Keratinocyte (primary cell): ENCODE results near the gene BUD31. TPM values are rescaled to one million over a fixed set of nuclear protein-coding genes. Genes with fewer than 3 reads are reported as not detected.
A peak's percentile ranks its signal among the peaks of the same experiment; 100 is the strongest.

ENCODE experiments used
- DNase-seq: peaks from one replicate; pipeline ENCODE4 v3.0.0-alpha.2; 2011; ENCODE audit warnings: low read depth, missing footprints, low spot score
- FAIRE-seq: peaks from 2 replicates; lab custom pipeline; 2011; peaks lifted over from hg19 to GRCh38; lab: Jason Lieb, UNC
- H2AFZ ChIP-seq: 2 replicates; pipeline ENCODE4 v1.6.0; 2012; ENCODE audit warnings: low read length, control low read depth, inconsistent platforms; ENCODE audit not compliant: control insufficient read depth
- H3K27ac ChIP-seq: 2 replicates; pipeline ENCODE4 v1.5.1; 2011; ENCODE audit warnings: low read length; ENCODE audit not compliant: control insufficient read depth, insufficient read depth
- H3K27me3 ChIP-seq: 3 replicates; pipeline ENCODE4 v1.6.0; 2011; ENCODE audit warnings: low read length; ENCODE audit not compliant: control insufficient read depth, insufficient read depth; ENCODE audit errors: extremely low read depth
- H3K36me3 ChIP-seq, 2 experiments: 2 replicates in 1 of 2; 3 replicates in 1 of 2; pipeline ENCODE4 v1.5.1; 2011; ENCODE audit warnings: low read length in 2 of 2, mild to moderate bottlenecking in 1 of 2; ENCODE audit not compliant: control insufficient read depth in 2 of 2, insufficient read depth in 2 of 2; ENCODE audit errors: extremely low read depth in 1 of 2
- H3K4me1 ChIP-seq: 3 replicates; pipeline ENCODE4 v1.5.1; 2011; ENCODE audit warnings: low read length; ENCODE audit not compliant: control insufficient read depth, insufficient read depth; ENCODE audit errors: extremely low read depth
- H3K4me2 ChIP-seq: 3 replicates; pipeline ENCODE4 v1.6.0; 2011; ENCODE audit warnings: low read depth, low read length; ENCODE audit not compliant: control insufficient read depth, insufficient read depth; ENCODE audit errors: extremely low read depth
- H3K4me3 ChIP-seq, 3 experiments: fragments of 200-600 bp in 1 of 3; sonication (generic) in 1 of 3; 2 replicates in 2 of 3; 3 replicates in 1 of 3; pipeline ENCODE4 v1.5.1; 2011 to 2016; ENCODE audit warnings: low read length in 3 of 3, mild to moderate bottlenecking in 3 of 3, control low read depth in 2 of 3, inconsistent platforms in 1 of 3, low read depth in 1 of 3, mixed read lengths in 1 of 3, mixed run types in 1 of 3, moderate library complexity in 1 of 3; ENCODE audit not compliant: control insufficient read depth in 2 of 3, insufficient read depth in 2 of 3; ENCODE audit errors: extremely low read depth in 1 of 3
- H3K79me2 ChIP-seq: 2 replicates; pipeline ENCODE4 v1.6.0; 2012; ENCODE audit warnings: low read length; ENCODE audit not compliant: control insufficient read depth, insufficient read depth
- H3K9ac ChIP-seq: 3 replicates; pipeline ENCODE4 v1.6.0; 2011; ENCODE audit warnings: low read length; ENCODE audit not compliant: control insufficient read depth, insufficient read depth; ENCODE audit errors: extremely low read depth
- H3K9me1 ChIP-seq: 3 replicates; pipeline ENCODE4 v1.6.0; 2011; ENCODE audit warnings: low read length; ENCODE audit not compliant: control insufficient read depth, insufficient read depth; ENCODE audit errors: extremely low read depth
- H3K9me3 ChIP-seq: 2 replicates; pipeline ENCODE4 v1.5.1; 2012; ENCODE audit warnings: low read depth, low read length; ENCODE audit not compliant: control insufficient read depth
- H4K20me1 ChIP-seq: 3 replicates; pipeline ENCODE4 v1.6.0; 2011; ENCODE audit warnings: low read length; ENCODE audit not compliant: control insufficient read depth, insufficient read depth; ENCODE audit errors: extremely low read depth
- CTCF ChIP-seq, 3 experiments: IDR thresholded peaks in 1 of 3; conservative IDR thresholded peaks in 1 of 3; optimal IDR thresholded peaks in 1 of 3; 2 replicates in 2 of 3; 3 replicates in 1 of 3; pipeline versions ENCODE3 to v1.5.1; 2011; ENCODE audit warnings: low read length in 3 of 3, mild to moderate bottlenecking in 3 of 3, moderate library complexity in 2 of 3, control low read depth in 1 of 3, inconsistent platforms in 1 of 3; ENCODE audit not compliant: insufficient read depth in 2 of 3; ENCODE audit errors: extremely low read depth in 1 of 3
- EZH2 ChIP-seq: IDR thresholded peaks from one replicate; pipeline ENCODE4 v1.6.1; 2012; ENCODE audit warnings: inconsistent platforms, mild to moderate bottlenecking, low read length, moderate library complexity
- dilution Hi-C: fragments of 300-500 bp; cut with MboI; formaldehyde crosslinking; loops from one replicate; pipeline ENCODE4 v1.7.0; 2020; ENCODE audit warnings: low sequenced_read_pairs; ENCODE audit not compliant: extremely low pct_ligation_motif_present
- polyA plus RNA-seq, 5 experiments: library from polyadenylated mRNA; depleted of rRNA in 3 of 5; stranded (reverse) in 3 of 5; stranded (forward) in 1 of 5; unstranded in 1 of 5; fragments of >200 nt; gene quantifications; 1 replicate in 1 of 5; 2 replicates in 3 of 5; 3 replicates in 1 of 5; pipeline versions ENCODE4 v1.2.1 to v1.2.3, GENCODE V29; 2011 to 2012; ENCODE audit warnings: missing spikeins in 2 of 5, low read depth in 1 of 5, low replicate concordance in 1 of 5

BUD31 gene
- polyA plus RNA-seq, 1 donor (not counting 4 experiments of a cell fraction or from before 2014, with no cell fraction given) = 73.3 TPM

- Histone ChIP-seq H3K27ac (peak overlapping the region; percentile 71), H2AFZ (no peak overlapping the region), H3K4me3 (peak overlapping the region in 2 of 3 experiments; percentile 31 to 38), H3K79me2 (peaks cover 91% of the 10 kb centered on the region), H3K9me1 (peaks cover 4% of the 10 kb centered on the region), H3K36me3 (peaks cover 32 to 56% of the 10 kb centered on the region in 2 experiments), H4K20me1 (peaks cover 19% of the 10 kb centered on the region), H3K9me3 (no peaks in the 10 kb centered on the region), H3K9ac (peak overlapping the region; percentile 41), H3K4me2 (peak overlapping the region; percentile 75), H3K27me3 (no peaks in the 10 kb centered on the region), H3K4me1 (peaks cover 17% of the 10 kb centered on the region)
- TF ChIP-seq CTCF (optimal IDR thresholded peaks at IDR 0.05 in 1 of 3, IDR thresholded peaks at IDR 0.05 in 1 of 3, conservative IDR thresholded peaks at IDR 0.05 in 1 of 3; ENCODE audit: extremely low read depth in 1 of 3, insufficient read depth in 2 of 3, low read length in 3 of 3) (no peak), EZH2 (no peak)
- FAIRE-seq (no peak), DNase-seq (no peak)
- dilution Hi-C loops = no loop called here
These were observed 51.9 kb downstream of the BUD31 start for GRCh38 chr7:99460651-99461050.

GRCh38 chr7:99461221-99461620 is 52.5 kb downstream of the BUD31 start:
- peaks cover 32 to 50% of the 10 kb centered on the region in 2 experiments for H3K36me3 ChIP-seq
- FAIRE-seq = no peak

More at GRCh38 chr7:99461221-99461620, 52.5 kb downstream of the BUD31 start:
- Histone ChIP-seq H3K79me2 (peaks cover 92% of the 10 kb centered on the region), H3K4me3 (peak overlapping the region in 1 of 3 experiments; percentile 38), H3K9me1 (peaks cover 4% of the 10 kb centered on the region), H3K4me1 (peaks cover 20% of the 10 kb centered on the region), H3K9me3 (no peaks in the 10 kb centered on the region), H3K9ac (peak overlapping the region; percentile 41), H4K20me1 (peaks cover 19% of the 10 kb centered on the region), H3K27me3 (no peaks in the 10 kb centered on the region), H3K4me2 (peak overlapping the region; percentile 75), H2AFZ (no peak overlapping the region), H3K27ac (peak overlapping the region; percentile 71)
- no peak for DNase-seq
- TF ChIP-seq EZH2 = no peak
- TF ChIP-seq CTCF (optimal IDR thresholded peaks at IDR 0.05 in 1 of 3, IDR thresholded peaks at IDR 0.05 in 1 of 3, conservative IDR thresholded peaks at IDR 0.05 in 1 of 3; ENCODE audit: extremely low read depth in 1 of 3, insufficient read depth in 2 of 3, low read length in 3 of 3) = peak in 2 of 3 experiments; percentile 2 to 24
- dilution Hi-C loops = no loop called here
